Renal cortical epithelial cell (primary cell): ENCODE measurements around the gene FBXW5. TPM values are rescaled to one million over a fixed set of nuclear protein-coding genes. Genes with fewer than 3 reads are reported as not detected.

Source experiments
- DNase-seq: peaks from one replicate; pipeline ENCODE4 v3.0.0-alpha.2; 2011; ENCODE audit warnings: low read depth
- total RNA-seq: library from RNA; depleted of rRNA; stranded (reverse); fragments of >200 nt; gene quantifications from 2 replicates; pipeline ENCODE4 v1.2.3, GENCODE V29; 2014

Gene FBXW5
- total RNA-seq, 1 donor from 2014 or later = 195 TPM

DNA sequence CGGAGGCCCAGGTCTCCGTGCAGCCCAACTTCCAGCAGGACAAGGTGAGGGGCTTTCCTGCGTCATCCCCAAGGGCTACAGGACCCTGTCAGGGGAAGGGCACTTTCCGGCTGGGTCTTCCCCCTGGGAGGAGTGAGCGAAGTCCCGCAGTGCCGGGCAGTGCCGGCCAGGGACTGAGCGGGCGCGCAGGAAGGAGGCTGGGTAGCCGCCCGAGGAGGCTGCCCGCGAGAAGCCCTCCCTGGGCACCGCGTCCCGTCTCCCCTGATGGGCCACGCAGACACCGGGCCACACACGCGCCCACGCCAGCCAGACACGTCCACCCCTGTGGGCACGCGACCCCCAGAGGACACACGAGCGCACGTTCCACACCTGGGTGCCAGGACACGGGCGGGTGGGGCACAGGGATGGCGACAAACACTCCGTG, 33.1 kb upstream of the FBXW5 start:
- no peak for DNase-seq

DNA sequence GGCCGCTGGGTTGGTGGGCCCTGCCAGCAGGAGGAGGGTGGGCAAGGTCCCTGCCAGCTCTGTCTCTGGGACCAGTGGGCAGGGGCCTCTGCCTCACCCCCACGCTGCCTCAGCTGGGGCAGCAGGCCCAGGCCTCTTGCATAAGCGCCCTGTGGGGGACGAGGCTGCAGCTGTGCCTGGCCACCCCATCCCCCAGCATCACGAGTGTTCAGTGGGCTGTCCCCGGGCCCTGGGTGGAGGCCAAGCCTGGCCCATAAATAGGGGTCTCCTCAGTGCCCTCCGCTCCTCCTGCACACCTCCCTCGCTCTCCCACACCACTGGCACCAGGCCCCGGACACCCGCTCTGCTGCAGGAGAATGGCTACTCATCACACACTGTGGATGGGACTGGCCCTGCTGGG, 32.7 kb upstream of the FBXW5 start, which contains the start of gene PTGDS:
PTGDS (plus strand) TSS at position 282 of the 400 bp plus-strand sequence; CDS start at position 357, 75 bp downstream.
- DNase-seq = no peak

DNA sequence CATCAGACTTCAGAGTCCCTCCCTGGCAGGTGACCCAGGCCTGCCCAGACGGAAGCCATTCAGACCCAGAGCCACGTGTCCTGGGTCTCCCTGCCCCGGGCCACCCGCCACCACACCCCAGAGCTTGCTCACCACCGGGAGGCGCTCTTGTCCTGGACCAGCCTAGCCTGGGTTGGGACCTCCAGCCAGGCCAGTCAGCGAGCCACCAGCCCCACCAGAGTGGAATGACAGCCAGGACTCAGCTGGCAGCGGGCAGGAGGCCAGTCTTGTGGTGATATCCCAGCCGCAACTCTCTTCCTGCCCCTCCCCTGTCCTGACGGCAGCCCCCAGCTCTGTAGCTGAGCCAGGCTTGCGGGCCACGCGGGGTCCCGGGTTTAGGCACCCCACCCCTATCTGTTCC, 31.1 kb upstream of the FBXW5 start:
- no peak for DNase-seq

DNA sequence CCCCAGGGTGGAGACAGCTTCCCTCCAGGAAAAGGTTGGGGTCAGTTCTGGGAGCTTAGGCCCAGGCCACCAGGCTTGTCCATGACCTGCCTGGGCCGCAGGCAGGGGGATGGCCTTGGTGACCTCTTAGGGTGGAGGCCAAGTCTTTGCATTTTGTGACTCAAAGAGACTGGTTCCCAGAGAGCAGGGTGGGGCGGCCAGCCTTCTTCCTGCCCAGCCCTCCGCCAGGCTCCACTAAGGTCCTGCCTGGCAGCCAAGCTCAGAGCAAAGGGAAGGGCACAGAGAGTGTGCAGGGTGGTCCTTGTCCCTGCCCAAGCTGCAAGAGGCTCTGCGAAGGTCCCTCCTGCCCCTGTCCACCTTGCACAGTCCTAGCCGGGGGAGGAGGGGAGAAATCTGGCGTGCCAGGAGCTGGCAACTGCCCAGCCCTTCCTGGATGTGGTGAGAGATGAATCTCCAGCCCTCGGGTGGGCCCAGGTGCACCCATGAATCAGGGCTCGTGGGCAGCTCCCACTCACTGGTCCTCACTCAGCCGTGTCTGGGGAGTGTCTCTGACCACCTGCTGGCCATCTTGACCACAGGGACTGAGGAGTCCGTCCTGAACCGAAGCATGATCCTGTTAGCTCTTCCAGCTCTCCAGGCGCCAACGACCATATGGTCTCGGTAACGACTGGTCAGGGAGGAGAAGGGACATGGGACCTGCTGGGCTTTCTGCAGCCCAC, 30.4 kb upstream of the FBXW5 start:
- DNase-seq = no peak

DNA sequence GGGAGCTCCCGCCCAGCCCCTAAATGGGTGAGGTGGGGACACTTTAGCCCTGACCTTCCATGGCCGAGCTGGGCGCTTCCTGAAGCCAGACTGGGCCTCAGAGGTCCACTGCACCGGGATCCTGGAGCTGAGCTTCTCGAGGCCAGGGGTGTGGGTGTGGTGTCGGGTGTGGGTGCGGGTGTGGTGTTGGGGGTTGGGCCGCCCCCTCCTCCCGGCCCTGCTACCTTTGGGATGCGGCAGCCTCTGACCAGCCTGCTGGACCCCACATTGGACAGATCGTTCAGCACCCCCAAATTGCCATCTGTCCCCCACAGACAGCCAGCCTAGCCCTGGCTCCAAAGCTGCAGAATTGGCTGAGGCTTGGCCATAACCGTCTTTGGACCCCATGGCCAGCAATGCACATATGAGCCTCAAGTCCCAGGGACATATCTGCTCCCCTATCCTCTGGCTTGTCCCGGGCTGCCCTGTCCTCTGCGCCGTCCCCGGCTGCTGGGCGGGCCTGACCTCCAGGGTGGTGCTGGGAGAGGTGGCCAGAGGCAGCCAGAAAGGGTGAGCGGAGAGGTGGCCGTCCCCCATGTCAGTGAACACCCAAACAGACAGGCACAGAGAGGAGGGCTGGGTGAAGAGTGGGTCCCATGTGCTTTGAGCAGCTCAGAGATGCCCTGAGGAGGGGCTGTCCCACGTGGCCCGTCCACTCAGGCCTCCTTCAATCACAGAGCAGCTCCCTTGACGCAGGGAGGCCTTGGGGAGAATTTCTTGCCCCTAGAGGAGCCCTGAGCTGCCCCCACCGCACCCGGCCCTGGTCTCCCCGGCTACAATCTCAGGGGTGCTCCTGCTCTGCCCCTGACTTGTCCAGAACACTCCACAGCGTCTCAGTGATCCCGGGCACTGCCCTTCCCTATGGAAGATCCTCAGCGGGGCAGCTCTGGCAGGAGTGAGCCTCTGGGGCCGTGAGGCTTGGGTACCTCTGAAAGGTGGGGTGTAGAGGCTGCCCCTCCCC, 29.4 kb upstream of the FBXW5 start:
- no peak for DNase-seq

DNA sequence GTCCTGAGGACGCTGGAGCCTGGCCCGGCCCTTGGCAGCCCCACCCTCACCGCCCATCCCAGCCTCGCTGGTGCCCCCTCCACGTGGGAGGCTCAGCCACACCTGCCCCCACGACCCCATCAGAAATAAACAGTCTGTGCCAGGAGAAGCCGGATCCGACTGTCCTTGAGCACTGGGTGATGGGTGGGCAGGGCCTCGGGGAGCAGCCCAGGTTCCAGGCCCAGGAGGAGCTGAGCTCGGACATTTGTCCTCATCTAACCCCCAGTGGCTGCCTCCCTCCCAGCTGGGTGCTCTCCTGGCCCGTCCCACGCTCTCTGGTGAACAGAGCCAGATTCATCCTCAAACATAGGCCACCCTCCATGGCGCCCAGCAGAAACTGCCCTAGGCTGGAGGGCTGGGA, 28.2 kb upstream of the FBXW5 start:
- no peak for DNase-seq

DNA sequence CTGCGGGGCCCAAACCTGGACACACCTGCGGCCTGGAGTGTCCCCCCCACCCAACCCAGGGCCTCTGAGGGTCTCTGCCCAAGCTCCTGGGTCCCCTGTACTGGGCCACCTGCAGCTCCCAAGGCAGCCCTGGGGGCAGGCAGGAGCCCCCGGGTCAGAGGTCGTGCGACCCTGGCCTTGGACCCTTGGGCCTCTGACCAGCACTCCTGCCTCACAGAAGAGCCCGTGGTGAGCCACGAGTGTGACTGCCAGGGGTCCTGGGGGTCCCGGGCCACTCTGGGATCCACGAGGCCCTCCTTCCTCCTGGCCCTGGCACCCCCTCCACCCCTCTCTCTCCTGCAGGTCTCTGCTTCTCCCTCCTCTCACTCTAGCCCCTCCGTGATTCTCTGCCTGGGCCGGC, 27.8 kb upstream of the FBXW5 start:
- no peak for DNase-seq

DNA sequence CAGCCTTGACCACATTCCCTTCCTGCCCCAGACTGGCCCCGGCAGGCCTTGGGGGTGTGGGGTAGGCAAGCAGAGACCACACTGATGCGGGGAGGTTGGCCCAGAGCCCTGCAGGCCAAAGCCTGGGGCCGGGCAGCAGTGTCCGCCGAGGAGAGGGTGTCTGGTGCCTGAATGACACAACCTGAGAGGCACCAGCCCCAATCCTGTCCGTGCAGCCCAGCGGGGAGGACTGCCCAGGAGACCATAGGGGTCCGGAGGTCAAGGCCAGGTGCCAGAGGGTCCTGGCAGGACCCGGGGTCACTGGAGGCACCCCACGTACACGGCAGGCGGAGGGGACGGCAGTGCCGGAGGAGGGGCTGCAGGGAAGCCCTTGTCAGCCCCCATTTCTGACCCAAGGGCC, 27.2 kb upstream of the FBXW5 start:
- no peak for DNase-seq

DNA sequence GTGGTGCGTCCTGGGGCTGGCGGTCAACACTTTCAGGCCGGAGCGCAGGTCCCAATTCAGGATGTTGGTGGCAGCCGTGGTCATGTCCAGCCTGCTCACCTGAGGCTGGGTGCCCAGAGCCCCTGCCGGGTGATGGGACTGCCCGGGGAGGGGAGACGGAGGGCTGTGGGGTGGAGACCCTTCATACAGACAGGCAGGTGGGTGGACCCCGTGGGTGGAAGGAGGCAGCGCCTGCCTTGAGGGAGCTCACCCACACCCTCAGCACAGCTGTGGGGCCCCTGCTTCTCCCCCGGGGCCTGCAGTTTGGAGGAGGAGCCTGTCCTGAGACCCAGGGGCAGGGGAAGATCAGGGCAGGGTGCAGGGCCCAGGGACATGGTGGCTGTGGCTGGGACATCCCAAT, 25.8 kb upstream of the FBXW5 start:
- DNase-seq = no peak

DNA sequence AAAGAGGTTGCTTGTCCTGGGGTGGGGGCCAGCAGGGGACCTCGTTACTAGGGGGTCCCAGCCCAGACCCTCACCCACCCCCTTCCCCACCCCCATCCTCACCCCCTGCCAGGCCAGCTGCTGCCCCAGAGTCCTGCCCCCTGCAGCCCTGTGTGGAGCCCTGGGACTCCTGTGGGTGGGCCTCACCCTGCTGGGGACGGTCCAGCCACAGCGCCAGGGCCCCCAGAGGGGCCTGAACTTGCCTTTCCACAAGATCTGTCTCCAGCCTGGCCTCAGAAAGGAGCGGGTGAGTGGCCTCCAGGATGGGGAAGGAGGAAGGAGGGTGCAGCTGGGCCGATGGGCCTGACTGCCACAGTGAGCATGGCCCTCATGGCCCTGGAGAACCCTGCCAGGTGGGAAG, 25.2 kb upstream of the FBXW5 start:
- no peak for DNase-seq

DNA sequence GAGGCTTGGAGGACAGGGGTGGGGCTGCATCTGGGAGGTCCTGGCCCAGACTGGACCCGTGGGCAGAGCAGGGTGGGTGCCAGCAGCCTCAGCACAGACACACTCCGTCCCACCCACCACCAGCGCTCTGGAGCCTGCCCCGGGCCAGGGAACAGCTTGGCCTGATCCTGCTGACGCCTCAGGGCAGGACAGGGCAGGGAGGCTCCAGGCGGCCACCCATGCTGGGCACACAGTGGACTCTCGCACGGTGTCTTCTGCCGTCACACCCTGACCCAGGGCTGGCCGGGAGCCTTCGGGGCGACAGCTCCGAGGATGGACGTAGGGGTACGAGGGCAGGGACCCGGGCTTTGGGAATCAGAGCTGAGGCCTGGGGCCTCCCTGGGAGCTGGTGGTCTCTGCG, 24.6 kb upstream of the FBXW5 start:
- no peak for DNase-seq

DNA sequence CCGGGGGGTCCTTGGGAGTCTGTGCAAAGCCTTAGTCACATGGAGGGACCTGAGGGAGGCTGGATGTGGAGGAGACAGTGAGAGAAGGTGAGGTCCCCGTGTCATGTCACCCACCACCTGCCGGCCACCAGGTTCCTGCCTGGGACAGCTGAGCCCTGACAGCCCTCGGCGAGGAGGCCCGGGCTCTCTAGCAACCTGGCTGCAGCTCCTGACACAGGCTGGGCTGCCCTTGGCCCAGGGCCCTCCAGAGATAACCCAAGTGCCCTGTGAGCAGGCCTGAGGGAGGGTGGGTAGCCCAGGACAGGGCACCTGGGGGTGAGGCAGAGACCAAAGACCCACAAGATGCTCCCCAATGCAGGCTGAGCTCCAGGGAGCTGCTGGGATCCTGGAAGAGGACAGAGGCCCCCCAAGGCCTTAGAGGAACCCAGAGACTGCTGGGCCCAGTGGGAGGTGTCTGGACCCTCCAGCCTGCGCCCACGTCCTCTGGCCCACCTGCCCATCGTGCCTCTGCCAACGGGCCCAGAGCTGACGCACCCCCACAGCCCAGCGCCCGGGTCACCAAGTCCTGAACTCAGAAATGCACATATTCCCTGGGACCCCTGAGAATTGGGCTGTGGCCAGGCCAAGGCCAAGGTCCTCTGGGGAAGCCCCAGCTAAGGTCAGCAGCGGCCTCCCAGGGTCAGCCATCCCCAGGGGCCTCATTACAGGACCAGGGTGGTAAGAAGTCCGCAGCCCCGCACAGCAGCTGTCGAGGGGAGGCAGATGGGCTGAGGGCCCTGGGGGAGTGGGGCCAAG, 24.0 kb upstream of the FBXW5 start:
- DNase-seq = no peak

DNA sequence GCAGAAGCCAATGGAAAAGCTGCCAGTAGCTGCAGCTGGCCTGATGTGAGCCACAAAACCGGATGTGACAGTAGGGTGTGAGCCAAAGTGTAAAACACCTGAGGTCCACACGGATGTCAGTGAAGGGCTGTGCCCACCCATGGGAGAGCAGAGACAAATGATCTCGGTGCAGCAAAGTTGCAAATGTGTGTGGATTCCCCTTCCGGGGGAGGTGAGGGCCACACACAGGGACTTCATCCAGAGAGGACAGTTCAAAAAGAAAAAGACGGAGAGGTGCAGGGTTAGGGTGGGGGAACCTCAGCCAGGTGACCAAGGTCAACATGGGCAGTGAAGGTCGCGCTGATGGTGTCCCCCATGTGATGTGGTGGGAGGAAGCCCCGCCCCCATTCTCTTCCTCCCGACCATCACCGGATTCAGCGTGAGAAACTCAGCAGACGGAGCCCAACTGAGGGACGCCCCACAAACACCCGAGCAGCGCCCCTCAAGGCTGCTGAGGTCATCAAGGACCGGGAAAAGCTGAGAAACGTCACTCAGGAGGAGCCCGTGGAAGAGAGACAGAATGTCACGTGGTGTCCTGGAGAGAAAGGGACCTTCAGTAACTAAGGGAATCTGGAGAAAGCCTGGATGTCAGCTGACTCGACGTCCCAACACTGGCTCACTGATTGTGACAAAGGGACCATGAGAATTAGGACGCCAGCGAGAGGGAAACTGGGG, 21.4 kb upstream of the FBXW5 start:
- no peak for DNase-seq

DNA sequence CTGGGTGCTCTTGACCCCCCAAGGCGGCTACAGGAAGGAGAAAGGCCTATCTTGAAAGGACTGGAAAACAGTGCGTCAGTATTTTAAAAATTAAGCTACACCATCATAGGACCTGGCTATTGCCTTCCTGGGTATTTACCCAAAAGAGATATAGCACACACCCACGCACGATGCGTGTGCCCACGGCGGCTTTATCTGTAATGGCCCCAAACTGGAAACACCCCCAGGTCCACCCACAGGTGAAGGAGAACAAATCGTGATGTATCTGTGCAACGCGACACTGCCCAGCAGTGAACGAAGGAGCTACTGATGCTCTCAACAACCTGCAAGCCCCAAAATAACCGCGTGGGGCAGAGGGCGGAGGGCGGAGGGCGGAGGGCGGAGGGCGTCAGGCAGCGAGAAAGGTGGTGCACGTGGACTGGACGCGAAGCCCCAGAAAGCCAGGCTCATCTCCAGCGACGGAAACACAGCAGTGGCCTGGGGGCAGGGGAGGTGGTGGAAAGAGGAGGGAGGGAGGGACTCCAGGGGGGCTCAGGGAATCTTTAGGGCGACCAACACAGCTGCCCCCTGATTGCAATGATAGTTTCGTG, 20.4 kb upstream of the FBXW5 start:
- no peak for DNase-seq

DNA sequence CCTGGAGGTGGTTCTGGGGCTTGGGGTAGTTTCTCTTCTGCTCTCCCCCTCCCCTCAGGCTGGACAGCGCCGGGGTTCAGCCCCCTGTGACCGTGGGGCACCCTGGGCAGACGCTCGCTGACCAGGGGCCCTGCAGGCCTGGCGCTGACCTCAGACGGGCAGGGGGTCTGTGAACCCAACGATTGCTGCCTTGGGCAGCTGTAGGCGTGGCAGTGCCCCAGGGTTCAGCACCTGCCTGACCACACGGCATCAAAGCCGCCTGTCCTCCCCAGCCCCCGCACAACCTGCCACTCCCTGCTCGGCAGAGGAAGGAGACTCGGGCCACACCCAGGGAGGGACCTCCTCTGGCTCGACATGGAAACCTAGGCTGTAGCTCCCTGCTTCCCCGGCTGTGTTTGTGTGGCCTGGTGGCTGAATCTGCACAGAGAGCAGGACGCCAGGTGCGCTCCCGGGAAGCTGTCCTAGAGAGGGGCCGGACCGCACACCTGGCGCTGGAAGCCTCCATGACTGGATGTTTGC, 19.7 kb upstream of the FBXW5 start:
- DNase-seq = no peak

DNA sequence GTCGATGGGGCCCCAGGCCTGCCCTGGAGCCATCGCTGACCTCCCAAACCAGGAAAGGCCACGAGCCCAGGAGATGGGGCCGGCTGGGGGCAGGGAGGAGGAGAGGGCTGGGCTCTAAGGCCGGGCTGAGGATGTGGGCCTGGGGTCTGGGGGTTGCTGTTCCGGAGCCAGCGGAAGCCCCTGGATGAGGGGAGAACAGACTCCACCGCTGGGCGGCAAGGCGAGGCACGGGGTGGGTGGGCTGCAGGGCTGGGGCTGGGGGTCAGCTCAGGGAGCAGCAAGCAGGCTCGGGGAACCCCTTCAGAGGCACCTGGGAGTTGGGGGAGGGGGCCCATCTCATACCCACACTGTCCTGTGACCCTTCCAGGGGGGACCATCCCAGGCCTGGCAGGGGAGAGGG, 19.2 kb upstream of the FBXW5 start:
- DNase-seq = no peak

DNA sequence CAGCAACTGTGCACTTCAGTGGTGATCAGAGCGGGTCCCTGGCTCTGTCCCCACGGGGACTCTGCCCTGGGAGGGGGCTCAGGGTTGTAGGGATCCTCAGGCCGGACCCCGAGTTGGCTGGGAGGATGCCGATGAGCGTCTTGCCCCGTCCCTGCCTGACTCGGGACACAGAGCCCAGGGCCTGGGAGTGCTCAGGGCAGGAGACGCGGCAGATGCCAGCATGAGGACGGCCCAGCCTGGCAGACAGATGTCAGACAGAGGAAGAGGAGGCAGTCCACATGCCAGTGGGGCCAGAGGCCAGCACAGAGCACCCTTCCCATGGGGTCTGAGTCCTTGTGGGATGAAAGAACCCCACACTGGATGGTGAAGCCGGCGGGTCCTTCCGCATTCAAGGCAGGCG, 18.8 kb upstream of the FBXW5 start:
- DNase-seq = no peak

DNA sequence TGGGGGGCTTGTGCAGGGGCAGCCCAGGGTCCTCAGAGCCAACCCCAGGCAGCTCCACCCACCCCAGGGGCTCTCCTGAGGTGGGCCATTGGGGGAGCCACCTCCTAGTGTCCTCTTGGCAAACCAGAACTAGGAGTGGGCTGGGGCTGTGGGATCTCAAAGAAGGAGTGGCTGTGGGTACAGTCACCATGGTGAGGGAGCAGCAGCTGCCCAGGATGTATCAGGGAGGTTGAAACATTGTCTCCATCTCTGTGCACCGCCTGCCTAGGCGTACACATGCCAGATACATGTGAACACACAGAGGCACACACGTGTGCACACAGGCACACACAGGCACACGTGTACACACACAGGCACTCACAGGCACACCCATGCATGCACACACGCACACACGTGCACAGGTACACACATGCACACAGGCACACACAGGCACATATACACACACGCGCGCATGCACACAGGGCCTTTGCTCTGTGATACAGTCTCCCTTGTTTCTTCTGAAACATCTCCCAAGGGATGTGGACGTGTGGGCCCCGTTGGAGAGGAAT, 18.2 kb upstream of the FBXW5 start:
- no peak for DNase-seq

DNA sequence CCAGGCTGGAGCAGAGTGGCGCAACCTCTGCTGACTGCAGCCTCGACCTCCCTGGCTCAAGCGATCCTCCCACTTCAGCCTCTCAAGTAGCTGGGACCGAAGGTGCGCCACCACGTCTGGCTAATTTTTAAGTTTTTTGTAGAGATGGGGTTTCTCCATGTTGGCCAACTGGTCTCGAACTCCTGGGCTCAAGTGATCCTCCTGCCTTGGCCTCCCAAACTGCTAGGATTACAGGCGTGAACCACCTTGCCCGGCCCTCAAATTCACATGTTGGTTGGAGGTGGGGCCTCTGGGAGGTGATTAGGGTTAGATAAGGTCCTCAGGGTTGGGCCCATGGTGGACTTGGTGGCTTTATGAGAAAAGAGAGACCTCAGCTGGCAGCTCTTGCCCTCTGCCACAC, 17.6 kb upstream of the FBXW5 start:
- DNase-seq = no peak

DNA sequence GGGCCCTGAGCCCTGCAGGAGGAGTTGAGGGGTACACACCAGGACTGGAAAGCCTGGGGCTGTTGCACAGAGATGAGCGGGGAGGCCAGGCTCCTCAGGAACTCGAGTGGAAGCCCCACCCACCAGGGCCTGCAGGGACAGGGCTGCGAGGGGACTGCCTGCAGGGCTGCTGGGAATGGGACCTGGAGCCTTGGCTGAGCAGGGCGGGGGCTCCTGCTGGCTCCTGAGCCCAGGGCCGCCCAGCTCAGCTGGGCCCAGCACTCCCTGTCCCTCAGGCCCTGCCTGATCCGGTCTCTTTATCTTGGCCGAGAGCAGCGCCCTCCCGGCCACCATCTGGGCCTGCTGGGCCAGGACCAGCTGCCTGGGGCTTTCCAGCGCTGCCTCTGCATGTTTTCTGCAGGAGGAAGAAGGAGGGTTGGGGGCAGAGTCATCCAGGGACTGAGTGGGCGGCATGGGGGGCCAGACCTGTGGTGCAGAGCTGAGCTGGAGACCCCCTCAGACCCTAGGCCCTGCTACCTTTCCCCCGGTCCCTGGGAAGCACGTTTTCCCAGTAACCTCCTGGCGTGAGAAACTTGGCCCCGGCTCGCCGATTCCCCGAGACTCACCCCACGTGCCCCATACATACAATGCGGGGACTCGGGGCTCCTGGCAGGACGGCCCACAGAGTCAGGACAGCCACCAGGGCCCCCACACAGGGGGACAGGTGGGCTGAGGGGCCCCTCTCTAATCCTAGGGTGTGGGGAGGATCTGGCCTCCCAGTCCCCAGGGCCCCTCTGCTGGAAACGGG, 16.9 kb upstream of the FBXW5 start:
- no peak for DNase-seq
